Left ventricle myocardium inferior (tissue), 1 donor: ENCODE measurements around the gene RCAN2. TPM values are rescaled to one million over a fixed set of nuclear protein-coding genes. Genes with fewer than 3 reads are reported as not detected.

Experiments used
- DNase-seq: peaks from one replicate; pipeline ENCODE4 v3.0.0-alpha.2; 2020
- H3K27ac ChIP-seq: fragments of 200-600 bp; replicated peaks from 2 replicates; pipeline ENCODE4 v1.8.0; 2021
- H3K27me3 ChIP-seq: fragments of 200-600 bp; 2 replicates; pipeline ENCODE4 v1.8.0; 2021; ENCODE audit warnings: low read depth
- H3K36me3 ChIP-seq: fragments of 200-600 bp; 2 replicates; pipeline ENCODE4 v1.8.0; 2021
- H3K4me1 ChIP-seq: fragments of 200-600 bp; 2 replicates; pipeline ENCODE4 v1.8.0; 2021
- H3K4me3 ChIP-seq: fragments of 200-600 bp; 2 replicates; pipeline ENCODE4 v1.8.0; 2021; ENCODE audit warnings: mild to moderate bottlenecking, moderate library complexity
- H3K9me3 ChIP-seq: fragments of 200-600 bp; replicated peaks from 2 replicates; pipeline ENCODE4 v1.8.0; 2021
- CTCF ChIP-seq: fragments of 200-600 bp; IDR thresholded peaks from 2 replicates; pipeline ENCODE4 v1.8.0; 2021; ENCODE audit warnings: antibody characterized with exemption, mild to moderate bottlenecking, borderline replicate concordance
- intact Hi-C: fragments of 100-400 bp; cut with micrococcal nuclease; formaldehyde crosslinking; loops from one replicate; pipeline ENCODE4 v1.11.0; 2022
- total RNA-seq: library from RNA; stranded (reverse); fragmentation: NEBNext Ultra II Directional; extraction: Animal tissue kit (Norgen Biotek cat#: 25700); gene quantifications from one replicate; pipeline ENCODE4 v1.2.1, GENCODE V29; 2021
- donor health status: DM: no; HTN: yes; CAD: no; lungs with severe emphysema.

Gene RCAN2
- total RNA-seq, 1 donor from 2014 or later, result 312 TPM

- Histone ChIP-seq H3K4me3 (no peak overlapping the region), H3K27me3 (no peaks in the 10 kb centered on the region), H3K4me1 (peaks cover 40% of the 10 kb centered on the region), H3K27ac (peak overlapping the region; percentile 72), H3K36me3 (no peaks in the 10 kb centered on the region), H3K9me3 (no peaks in the 10 kb centered on the region)
- TF ChIP-seq CTCF, result no peak
- DNase-seq, result no peak
- intact Hi-C loops, result no loop called here
Measured at GRCh38 chr6:46218457-46218856, 272.8 kb downstream of the RCAN2 start.

- Histone ChIP-seq H3K4me3 (no peak overlapping the region), H3K27ac (peak overlapping the region; percentile 72), H3K4me1 (peaks cover 40% of the 10 kb centered on the region), H3K27me3 (no peaks in the 10 kb centered on the region), H3K9me3 (no peaks in the 10 kb centered on the region), H3K36me3 (no peaks in the 10 kb centered on the region)
- intact Hi-C loops, result no loop called here
- TF ChIP-seq CTCF, result no peak
- DNase-seq, result peak; percentile 27
Measured at GRCh38 chr6:46217671-46218131, 273.5 kb downstream of the RCAN2 start.

DNA sequence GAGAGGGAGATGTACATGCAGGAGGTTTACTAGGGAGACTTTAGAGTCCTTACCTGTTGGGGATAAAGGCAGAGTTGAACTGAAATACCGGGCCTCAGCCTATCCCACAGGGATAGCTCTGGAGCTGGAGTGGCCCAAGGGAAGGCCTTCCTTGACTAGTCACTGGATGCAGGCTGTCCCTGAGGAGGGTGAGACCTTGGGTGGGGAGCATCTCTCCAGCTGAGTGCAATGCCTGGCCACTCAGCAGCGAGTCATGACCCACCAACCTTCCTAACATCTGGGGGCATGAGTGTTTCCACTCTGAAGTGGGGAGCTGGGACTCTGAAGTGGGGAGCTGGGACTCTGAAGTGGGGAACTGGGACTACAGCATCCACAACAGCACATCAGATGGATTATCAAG, 274.4 kb downstream of the RCAN2 start:
- intact Hi-C loops, result no loop called here
- Histone ChIP-seq H3K4me1 (peaks cover 40% of the 10 kb centered on the region), H3K4me3 (no peak overlapping the region), H3K27me3 (no peaks in the 10 kb centered on the region), H3K9me3 (no peaks in the 10 kb centered on the region), H3K36me3 (no peaks in the 10 kb centered on the region), H3K27ac (peak overlapping the region; percentile 72)
- no peak for TF ChIP-seq CTCF
- DNase-seq, result no peak

DNA sequence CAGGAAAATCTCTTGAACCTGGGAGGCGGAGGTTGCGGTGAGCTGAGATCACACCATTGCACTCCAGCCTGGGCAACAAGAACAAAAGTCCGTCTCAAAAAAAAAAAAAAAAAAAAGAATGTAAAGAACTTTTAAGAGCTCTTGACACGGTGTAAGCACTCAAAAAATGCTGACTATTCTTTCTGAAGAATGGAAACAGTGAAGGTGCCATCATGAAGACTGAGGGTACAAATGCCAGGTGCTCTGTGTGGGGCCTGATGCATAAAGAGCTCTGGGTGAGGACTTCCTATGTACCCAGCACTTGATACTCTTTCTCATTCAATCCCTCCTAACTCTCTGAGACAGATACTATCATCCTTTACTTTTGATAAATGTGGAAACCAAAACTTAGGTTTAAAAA, 275.5 kb downstream of the RCAN2 start:
- no peak overlapping the region for H3K4me3 ChIP-seq
- H3K27me3 ChIP-seq, result no peaks in the 10 kb centered on the region
- H3K27ac ChIP-seq, result no peak overlapping the region
- H3K9me3 ChIP-seq, result no peaks in the 10 kb centered on the region
- H3K4me1 ChIP-seq, result peaks cover 38% of the 10 kb centered on the region
- DNase-seq, result no peak
- intact Hi-C loops, result no loop called here
- no peaks in the 10 kb centered on the region for H3K36me3 ChIP-seq
- no peak for TF ChIP-seq CTCF

DNA sequence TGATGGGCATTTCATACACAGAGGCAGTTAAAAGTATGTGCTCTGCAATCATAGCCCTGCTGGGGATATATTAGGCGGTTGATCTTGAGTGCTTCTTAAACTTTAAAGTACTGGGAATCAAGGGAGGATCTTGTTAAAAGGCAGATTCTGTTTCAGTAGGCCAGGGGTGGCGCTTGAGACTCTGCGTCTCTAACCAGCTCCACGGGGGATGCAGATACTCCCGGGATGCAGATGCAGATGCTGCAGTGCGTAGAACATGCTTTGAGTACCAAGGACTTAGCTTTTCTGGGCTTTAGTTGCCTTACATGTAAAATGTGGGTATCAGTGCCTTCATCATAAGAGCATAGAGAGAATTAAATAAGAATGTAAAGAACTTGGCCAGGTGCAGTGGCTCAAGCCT, 276.0 kb downstream of the RCAN2 start:
- Histone ChIP-seq H3K27me3 (no peaks in the 10 kb centered on the region), H3K4me1 (peaks cover 32% of the 10 kb centered on the region), H3K36me3 (no peaks in the 10 kb centered on the region), H3K4me3 (no peak overlapping the region), H3K27ac (no peak overlapping the region), H3K9me3 (no peaks in the 10 kb centered on the region)
- TF ChIP-seq CTCF, result no peak
- intact Hi-C loops, result no loop called here
- no peak for DNase-seq

- Histone ChIP-seq H3K9me3 (no peaks in the 10 kb centered on the region), H3K4me1 (peaks cover under 1% of the 10 kb centered on the region), H3K27ac (no peak overlapping the region), H3K4me3 (no peak overlapping the region), H3K36me3 (no peaks in the 10 kb centered on the region), H3K27me3 (no peaks in the 10 kb centered on the region)
- TF ChIP-seq CTCF, result no peak
- intact Hi-C loops, result no loop called here
- no peak for DNase-seq
Measured at GRCh38 chr6:46211917-46212316, 279.3 kb downstream of the RCAN2 start.
